ENCODE results near the gene PELI3. TPM values are rescaled to one million over a fixed set of nuclear protein-coding genes. Genes with fewer than 3 reads are reported as not detected.

The PELI3 gene
- total and polyA plus RNA-seq, 2 of the 8 experiments (the other 6 are each of a cell fraction or from before 2014, with no cell fraction given) = 5.2 to 7.6 TPM

- no peak for TF ChIP-seq CEBPB (IDR thresholded peaks at IDR 0.05; ENCODE audit: low read depth, low read length)
- TF ChIP-seq CHD1 (IDR thresholded peaks at IDR 0.05; ENCODE audit: low read depth, low read length) = no peak
- TF ChIP-seq RNF2 (IDR thresholded peaks at IDR 0.05; ENCODE audit: borderline replicate concordance, low read depth, low read length, missing control alignments, poor library complexity, severe bottlenecking) = no peak
Measured at GRCh38 chr11:66473167-66473566, 6.5 kb downstream of the PELI3 start (continued).
